Measurements from ENCODE around the gene GNA14.
A peak's percentile ranks its signal among the peaks of the same experiment; 100 is the strongest.

GNA14 gene

DNA sequence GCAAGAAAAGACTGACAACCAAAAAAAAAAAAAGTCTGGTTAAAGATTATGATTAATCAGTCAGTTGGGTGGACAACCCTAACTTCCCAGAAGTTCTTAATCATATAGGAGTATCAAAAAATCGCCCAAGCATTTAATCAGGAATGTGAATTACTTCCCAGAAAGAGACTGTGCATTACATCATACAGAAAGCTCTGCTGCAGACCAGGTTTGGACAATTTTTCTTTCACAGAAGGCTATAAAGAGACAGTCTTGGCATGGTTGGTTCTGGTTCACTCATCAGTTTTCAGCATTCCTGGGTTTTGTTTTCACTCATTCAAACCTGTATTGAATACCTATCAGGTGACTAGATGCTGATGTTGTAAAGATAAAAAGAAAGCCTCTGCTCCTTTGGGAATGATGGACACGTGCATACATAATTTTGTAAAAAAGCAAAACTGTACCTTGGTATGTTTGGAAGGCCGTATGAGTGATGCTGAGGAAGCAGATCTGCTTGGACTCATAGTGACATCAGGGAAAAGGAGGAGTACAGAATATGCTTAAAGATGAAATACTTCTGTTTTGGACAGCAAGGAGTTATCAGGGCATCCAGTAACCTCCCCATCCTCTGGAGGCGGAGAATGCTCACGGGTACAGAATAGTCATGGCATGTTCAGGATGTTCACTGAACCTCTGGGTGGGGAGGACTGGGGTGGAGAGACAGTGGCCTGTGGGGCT lies 178.4 kb downstream of the GNA14 start:
- ChIA-PET POLR2A (interaction anchor here (0.9 kb wide), 1 partner anchor 282 kb away, joined by 4 read pairs; no protein-coding TSS in a partner anchor), CTCF (interaction anchor here (9.9 kb wide), 1 partner anchor 13 kb away, joined by 189 read pairs; no protein-coding TSS in a partner anchor)

DNA sequence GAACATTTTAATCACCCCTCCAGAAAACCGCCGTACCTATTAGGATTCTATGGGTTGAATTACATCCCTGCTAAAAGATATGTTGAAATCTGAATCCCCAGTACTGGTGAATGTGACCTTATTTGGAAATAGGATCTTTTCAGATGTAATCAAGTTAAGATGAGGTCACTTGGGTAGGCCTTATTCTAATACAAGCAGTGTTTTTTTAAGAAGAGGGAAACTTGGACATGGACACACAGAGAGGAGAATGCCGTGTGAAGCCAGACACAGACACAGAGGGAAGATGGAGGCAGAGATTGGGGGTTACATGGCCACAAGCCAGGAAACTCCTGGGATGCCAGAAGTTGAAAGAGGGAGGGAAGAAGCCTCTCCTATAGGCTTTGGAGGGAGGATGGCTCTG lies 183.5 kb downstream of the GNA14 start:
- TF ChIP-seq, protein P1, sequence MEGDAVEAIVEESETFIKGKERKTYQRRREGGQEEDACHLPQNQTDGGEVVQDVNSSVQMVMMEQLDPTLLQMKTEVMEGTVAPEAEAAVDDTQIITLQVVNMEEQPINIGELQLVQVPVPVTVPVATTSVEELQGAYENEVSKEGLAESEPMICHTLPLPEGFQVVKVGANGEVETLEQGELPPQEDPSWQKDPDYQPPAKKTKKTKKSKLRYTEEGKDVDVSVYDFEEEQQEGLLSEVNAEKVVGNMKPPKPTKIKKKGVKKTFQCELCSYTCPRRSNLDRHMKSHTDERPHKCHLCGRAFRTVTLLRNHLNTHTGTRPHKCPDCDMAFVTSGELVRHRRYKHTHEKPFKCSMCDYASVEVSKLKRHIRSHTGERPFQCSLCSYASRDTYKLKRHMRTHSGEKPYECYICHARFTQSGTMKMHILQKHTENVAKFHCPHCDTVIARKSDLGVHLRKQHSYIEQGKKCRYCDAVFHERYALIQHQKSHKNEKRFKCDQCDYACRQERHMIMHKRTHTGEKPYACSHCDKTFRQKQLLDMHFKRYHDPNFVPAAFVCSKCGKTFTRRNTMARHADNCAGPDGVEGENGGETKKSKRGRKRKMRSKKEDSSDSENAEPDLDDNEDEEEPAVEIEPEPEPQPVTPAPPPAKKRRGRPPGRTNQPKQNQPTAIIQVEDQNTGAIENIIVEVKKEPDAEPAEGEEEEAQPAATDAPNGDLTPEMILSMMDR (IDR thresholded peaks at IDR 0.05; ENCODE audit: insufficient read depth, low read length, missing control alignments) = no peak
- peak; percentile 54 for DNase-seq (ENCODE audit: low read depth, low spot score)
- POLR2A ChIA-PET = no interaction called here
- H3K4me3 ChIP-seq (ENCODE audit: low read depth, low read length) = no peak overlapping the region
- CTCF ChIA-PET = interaction anchor here (9.9 kb wide), 1 partner anchor 8 kb away, joined by 189 read pairs; no protein-coding TSS in a partner anchor

More for the DNA sequence above, 178.4 kb downstream of the GNA14 start:
- no peak overlapping the region for H3K4me3 ChIP-seq (ENCODE audit: low read depth, low read length)
- TF ChIP-seq, protein P1 (IDR thresholded peaks at IDR 0.05; ENCODE audit: insufficient read depth, low read length, missing control alignments) = no peak
- peak; percentile 52 for DNase-seq (ENCODE audit: low read depth, low spot score)

DNA sequence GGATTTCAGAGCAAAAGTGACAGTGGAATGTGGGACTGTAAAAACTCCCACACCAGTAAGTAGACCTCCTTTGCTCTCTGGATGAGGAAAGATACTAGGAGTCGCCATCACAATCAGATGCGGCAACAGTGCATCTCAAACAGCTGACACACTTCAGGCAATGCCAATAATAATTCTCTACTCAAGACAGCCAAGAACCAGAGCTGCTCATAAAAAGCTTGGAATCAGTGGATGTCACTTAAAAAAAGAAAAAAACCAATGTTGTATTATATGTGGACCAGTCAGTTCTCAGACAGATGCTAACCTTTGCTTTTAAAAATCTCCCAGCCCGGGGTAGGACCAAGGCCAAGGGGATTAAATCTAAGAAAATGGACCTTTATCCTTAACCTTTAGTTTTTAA lies 185.0 kb downstream of the GNA14 start:
- no peak overlapping the region for H3K4me3 ChIP-seq (ENCODE audit: low read depth, low read length)
- POLR2A ChIA-PET = no interaction called here
- DNase-seq (ENCODE audit: low read depth, low spot score) = no peak
- CTCF ChIA-PET = interaction anchor here (0.9 to 15.2 kb wide), 4 partner anchors 11 to 25 kb away, joined by 3 to 373 read pairs (median 63); no protein-coding TSS in a partner anchor
- TF ChIP-seq, protein P1 (IDR thresholded peaks at IDR 0.05; ENCODE audit: insufficient read depth, low read length, missing control alignments) = no peak

DNA sequence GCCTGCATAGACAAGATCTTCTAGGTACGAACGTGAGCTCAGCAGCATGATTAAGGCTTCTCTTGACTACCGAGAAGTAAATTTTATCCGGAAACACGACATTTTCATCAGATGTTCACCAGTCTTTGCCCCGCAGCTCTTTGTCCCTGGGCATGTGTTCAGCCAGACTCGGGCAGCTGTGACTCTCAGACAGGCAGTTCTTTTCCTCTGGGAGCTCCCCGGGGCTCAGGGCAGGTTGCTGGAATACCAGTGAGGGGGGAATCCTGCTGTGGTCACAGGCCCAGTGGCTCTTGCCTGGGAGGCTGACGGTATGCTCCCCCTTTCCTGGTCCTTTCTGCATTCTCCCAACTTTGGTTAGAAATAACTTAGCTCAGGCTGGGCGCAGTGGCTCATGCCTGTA lies 186.1 kb downstream of the GNA14 start:
- TF ChIP-seq, protein P1 (IDR thresholded peaks at IDR 0.05; ENCODE audit: insufficient read depth, low read length, missing control alignments) = no peak
- CTCF ChIA-PET = interaction anchor here (0.9 to 15.2 kb wide), 10 partner anchors 11 to 573 kb away, joined by 3 to 373 read pairs (median 4); no protein-coding TSS in a partner anchor
- POLR2A ChIA-PET = no interaction called here
- no peak for DNase-seq (ENCODE audit: low read depth, low spot score)
- no peak overlapping the region for H3K4me3 ChIP-seq (ENCODE audit: low read depth, low read length)

DNA sequence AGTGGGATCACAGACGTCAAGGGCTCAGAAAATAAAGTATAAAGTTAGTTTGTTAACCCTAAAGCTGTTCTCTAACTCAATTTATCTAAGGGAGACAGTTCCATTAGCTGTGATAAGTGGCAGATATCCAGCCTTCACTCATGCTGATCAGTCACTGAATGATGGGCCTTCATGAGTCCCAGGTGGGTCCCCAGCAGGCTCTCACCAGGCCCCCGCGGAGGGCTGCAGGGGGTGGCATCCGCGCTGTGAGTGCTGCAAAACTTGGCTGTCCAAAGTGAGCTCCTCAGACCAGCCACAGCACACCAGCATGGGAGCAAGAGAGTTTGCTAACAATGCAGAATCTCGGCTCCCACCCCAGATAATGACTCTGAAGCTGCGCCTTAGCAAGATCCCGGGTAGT lies 187.2 kb downstream of the GNA14 start:
- H3K4me3 ChIP-seq (ENCODE audit: low read depth, low read length) = no peak overlapping the region
- no peak for DNase-seq (ENCODE audit: low read depth, low spot score)
- CTCF ChIA-PET = interaction anchor here (0.6 to 15.2 kb wide), 13 partner anchors 8 to 574 kb away, joined by 3 to 373 read pairs (median 4); no protein-coding TSS in a partner anchor
- POLR2A ChIA-PET = no interaction called here
- TF ChIP-seq, protein P1 (IDR thresholded peaks at IDR 0.05; ENCODE audit: insufficient read depth, low read length, missing control alignments) = no peak

DNA sequence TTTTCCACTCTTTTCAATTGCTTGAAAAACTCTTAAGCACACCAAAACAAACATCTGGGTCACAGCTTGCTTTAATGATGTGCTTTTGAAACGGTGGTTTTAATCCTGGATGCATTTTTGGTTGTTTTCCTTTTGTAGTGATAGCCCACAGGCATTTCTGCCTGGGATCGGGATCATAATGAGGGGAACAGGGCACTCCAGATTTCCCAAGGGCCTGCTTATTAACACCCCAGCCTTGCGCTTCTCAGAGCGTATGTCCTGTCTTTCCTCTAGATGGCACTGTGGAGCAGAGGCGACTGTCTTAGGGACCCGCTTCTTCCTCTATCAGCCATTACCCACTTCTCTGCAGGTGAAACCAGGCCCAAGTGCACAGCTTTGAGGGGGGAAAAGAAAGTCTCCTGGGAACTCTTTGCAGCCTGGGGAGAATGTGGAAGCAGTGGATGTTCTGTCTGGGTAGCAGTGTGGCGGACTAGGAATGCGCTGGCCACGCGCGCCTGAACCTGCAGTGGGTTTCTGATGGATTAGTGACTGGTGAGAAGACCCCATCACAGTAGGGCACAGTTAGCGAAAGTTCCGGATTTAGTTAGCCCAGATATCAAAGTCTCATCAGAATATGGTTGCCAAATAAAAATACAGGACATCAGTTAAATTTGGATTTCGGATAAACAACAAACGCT lies 190.1 kb downstream of the GNA14 start:
- H3K4me3 ChIP-seq (ENCODE audit: low read depth, low read length) = no peak overlapping the region
- TF ChIP-seq, protein P1 (IDR thresholded peaks at IDR 0.05; ENCODE audit: insufficient read depth, low read length, missing control alignments) = peak; percentile 90
- ChIA-PET CTCF (interaction anchor here (0.6 to 15.2 kb wide), 61 partner anchors 11 to 757 kb away, joined by 3 to 373 read pairs (median 4); partner anchors contain the start of gene GNA14), POLR2A (no interaction called here)
- no peak for DNase-seq (ENCODE audit: low read depth, low spot score)

Data from AG04449 (cell line).